Spleen (tissue), 11 donors: Measurements from ENCODE around the gene MYL4. TPM values are rescaled to one million over a fixed set of nuclear protein-coding genes. Genes with fewer than 3 reads are reported as not detected.
"Not testable (repeated sequence)": the region's sequence is repeated elsewhere in the genome, so short reads cannot be mapped to it uniquely, and the experiment has no call there.

Experiments used
- DNase-seq: peaks from one replicate; pipeline ENCODE4 v3.0.0-alpha.2; 2020
- H3K27ac ChIP-seq, 8 donors: fragments of 200-600 bp; sonication (generic) in 7 of 8; 1 replicate in 4 of 8; 2 replicates in 4 of 8; pipeline versions ENCODE4 v1.5.0 to v1.8.0; 2016 to 2021; ENCODE audit warnings: inconsistent platforms in 4 of 8, mild to moderate bottlenecking in 4 of 8, moderate library complexity in 1 of 8
- H3K27me3 ChIP-seq, 7 donors: fragments of 200-600 bp; sonication (generic) in 6 of 7; replicated peaks in 1 of 7; 1 replicate in 4 of 7; 2 replicates in 3 of 7; pipeline versions ENCODE4 v1.5.0 to v1.8.0; 2016 to 2021; ENCODE audit warnings: inconsistent platforms in 3 of 7, mild to moderate bottlenecking in 1 of 7
- H3K36me3 ChIP-seq, 6 donors: fragments of 200-600 bp; sonication (generic) in 5 of 6; 1 replicate in 4 of 6; 2 replicates in 2 of 6; pipeline versions ENCODE4 v1.5.0 to v1.8.0; 2016 to 2021; ENCODE audit warnings: inconsistent platforms in 2 of 6
- H3K4me1 ChIP-seq, 6 donors: fragments of 200-600 bp; sonication (generic) in 5 of 6; 1 replicate in 3 of 6; 2 replicates in 3 of 6; pipeline versions ENCODE4 v1.5.0 to v1.8.0; 2016 to 2021; ENCODE audit warnings: inconsistent platforms in 3 of 6
- H3K4me3 ChIP-seq, 8 donors: fragments of 200-600 bp; sonication (generic) in 7 of 8; 1 replicate in 4 of 8; 2 replicates in 4 of 8; pipeline versions ENCODE4 v1.5.0 to v1.8.0; 2016 to 2021; ENCODE audit warnings: inconsistent platforms in 4 of 8, mild to moderate bottlenecking in 4 of 8, moderate library complexity in 2 of 8
- H3K9me3 ChIP-seq, 8 donors: fragments of 200-600 bp; sonication (generic) in 7 of 8; 1 replicate in 4 of 8; 2 replicates in 4 of 8; pipeline versions ENCODE4 v1.5.0 to v1.8.0; 2016 to 2021; ENCODE audit warnings: inconsistent platforms in 4 of 8
- CTCF ChIP-seq, 11 experiments: fragments of 200-600 bp in 7 of 11; fragments of 450-650 bp in 4 of 11; sonication (generic) in 4 of 11; IDR thresholded peaks in 8 of 11; conservative IDR thresholded peaks in 3 of 11; 1 replicate in 7 of 11; 2 replicates in 4 of 11; pipeline versions ENCODE4 v1.4.0 to v1.8.0; 2016 to 2021; ENCODE audit warnings: antibody characterized with exemption in 11 of 11, inconsistent platforms in 4 of 11, mild to moderate bottlenecking in 1 of 11
- POLR2A ChIP-seq, 3 donors: fragments of 450-650 bp; IDR thresholded peaks; one replicate each; pipeline ENCODE4 v1.5.1; 2017; ENCODE audit warnings: antibody characterized with exemption in 3 of 3, mild to moderate bottlenecking in 1 of 3
- POLR2AphosphoS5 ChIP-seq, 3 donors: sonication (generic); formaldehyde crosslinking; IDR thresholded peaks; one replicate each; pipeline ENCODE4 v1.5.1; 2017; ENCODE audit warnings: antibody characterized with exemption in 3 of 3
- WGBS, 5 donors: extraction: QIAGEN DNeasy Blood & Tissue Kit in 3 of 5; methylation state at CpG; one replicate each; pipeline versions ENCODE4 v1.1.5 to v1.1.7; 2013 to 2018; 5-methylcytosine and 5-hydroxymethylcytosine counted together
- intact Hi-C: fragments of 100-400 bp; cut with DNase I; formaldehyde crosslinking; loops from one replicate; pipeline ENCODE4 v1.15.0; 2023; ENCODE audit warnings: low total_unique reads
- polyA plus RNA-seq, 3 donors: library from polyadenylated mRNA; stranded (reverse); fragments of 200-250 nt; gene quantifications; one replicate each; pipeline ENCODE4 v1.2.1, GENCODE V29; 2013
- total RNA-seq, 7 donors: library from RNA; depleted of rRNA in 3 of 7; stranded (reverse); fragments of >200 nt in 3 of 7; fragmentation: NEBNext Ultra II Directional in 4 of 7; extraction: Animal tissue kit (Norgen Biotek cat#: 25700) in 4 of 7; gene quantifications; one replicate each; pipeline versions ENCODE4 v1.1.0 to v1.2.1, GENCODE V29; 2016 to 2021
- donor health status: healthy with polysubstance abuse.
- donor health status: DM: no; HTN: no; CAD: no; lungs with moderate emphysema.
- donor health status: DM: no; HTN: no; CAD: no.
- donor health status: Bipolar disorder and iron deficiency.
- donor health status: healthy.
- donor health status: DM: no; HTN: no; CAD: no.
- donor health status: DM: yes; HTN: yes; CAD: no.

MYL4 gene
- total and polyA plus RNA-seq, 10 donors, result 0.39 to 8.3 (median 2.6) TPM

- WGBS, 5 donors, result 67 to 94% (median 77%) methylated on average over 1 of the region's 1 CpG
- intact Hi-C loops, result no loop called here
- TF ChIP-seq CTCF (IDR thresholded peaks at IDR 0.05 in 8 of 11, conservative IDR thresholded peaks at IDR 0.05 in 3 of 11), result no peak
- TF ChIP-seq POLR2AphosphoS5 (IDR thresholded peaks at IDR 0.05), result no peak
- TF ChIP-seq POLR2A (IDR thresholded peaks at IDR 0.05), result no peak
- Histone ChIP-seq H3K36me3 (no peaks in the 10 kb centered on the region), H3K27me3 (no peaks in the 10 kb centered on the region), H3K4me3 (no peak overlapping the region), H3K27ac (no peak overlapping the region), H3K9me3 (peaks cover 0 to 6% (median 0%) of the 10 kb centered on the region in 8 donors), H3K4me1 (peaks cover 0 to 10% (median 3%) of the 10 kb centered on the region in 6 donors)
- no peak for DNase-seq
Observed at GRCh38 chr17:47267354-47267828, 58.2 kb downstream of the MYL4 start.

- H3K4me1 ChIP-seq, intact Hi-C loops, H3K27me3 ChIP-seq, H3K27ac ChIP-seq, H3K4me3 ChIP-seq, H3K36me3 ChIP-seq, DNase-seq, H3K9me3 ChIP-seq: not testable (repeated sequence)
- 82 to 96% (median 86%) methylated on average over 3 of the region's 3 CpGs for WGBS, 5 donors
Observed at GRCh38 chr17:47268964-47269363, 59.8 kb downstream of the MYL4 start.

GRCh38 chr17:47269561-47270280 lies 60.6 kb downstream of the MYL4 start:
- H3K4me1 ChIP-seq, H3K4me3 ChIP-seq, intact Hi-C loops, H3K36me3 ChIP-seq, H3K27me3 ChIP-seq, H3K27ac ChIP-seq, DNase-seq, H3K9me3 ChIP-seq: not testable (repeated sequence)

- TF ChIP-seq POLR2AphosphoS5 (IDR thresholded peaks at IDR 0.05) (no peak), POLR2A (IDR thresholded peaks at IDR 0.05) (no peak)
- Histone ChIP-seq H3K27me3 (no peaks in the 10 kb centered on the region), H3K36me3 (no peaks in the 10 kb centered on the region), H3K9me3 (peaks cover 0 to 6% (median 0%) of the 10 kb centered on the region in 8 donors), H3K4me1 (peaks cover 0 to 19% (median 11%) of the 10 kb centered on the region in 6 donors), H3K4me3 (no peak overlapping the region), H3K27ac (no peak overlapping the region)
- no peak for DNase-seq
- WGBS, 5 donors, result 74 to 85% (median 79%) methylated on average over 2 of the region's 2 CpGs
- intact Hi-C loops, result no loop called here
Observed at GRCh38 chr17:47270946-47271705, 62.0 kb downstream of the MYL4 start.

GRCh38 chr17:47272491-47272890 lies 63.3 kb downstream of the MYL4 start:
- Histone ChIP-seq H3K4me1 (peaks cover 2 to 32% (median 21%) of the 10 kb centered on the region in 6 donors), H3K36me3 (no peaks in the 10 kb centered on the region), H3K27ac (no peak overlapping the region), H3K9me3 (peaks cover 0 to 6% (median 0%) of the 10 kb centered on the region in 8 donors), H3K4me3 (no peak overlapping the region), H3K27me3 (no peaks in the 10 kb centered on the region)
- 80 to 96% (median 89%) methylated on average over 1 of the region's 1 CpG for WGBS, 5 donors
- no peak for TF ChIP-seq POLR2AphosphoS5 (IDR thresholded peaks at IDR 0.05)
- no peak for TF ChIP-seq POLR2A (IDR thresholded peaks at IDR 0.05)
- no peak for TF ChIP-seq CTCF (IDR thresholded peaks at IDR 0.05 in 8 of 11, conservative IDR thresholded peaks at IDR 0.05 in 3 of 11)
- DNase-seq, result no peak
- intact Hi-C loops, result no loop called here
